ENCODE measurements around the gene ATP2B2. TPM values are rescaled to one million over a fixed set of nuclear protein-coding genes. Genes with fewer than 3 reads are reported as not detected.

The ATP2B2 gene
- total RNA-seq, 1 donor from 2014 or later, result 0.06 TPM

DNA sequence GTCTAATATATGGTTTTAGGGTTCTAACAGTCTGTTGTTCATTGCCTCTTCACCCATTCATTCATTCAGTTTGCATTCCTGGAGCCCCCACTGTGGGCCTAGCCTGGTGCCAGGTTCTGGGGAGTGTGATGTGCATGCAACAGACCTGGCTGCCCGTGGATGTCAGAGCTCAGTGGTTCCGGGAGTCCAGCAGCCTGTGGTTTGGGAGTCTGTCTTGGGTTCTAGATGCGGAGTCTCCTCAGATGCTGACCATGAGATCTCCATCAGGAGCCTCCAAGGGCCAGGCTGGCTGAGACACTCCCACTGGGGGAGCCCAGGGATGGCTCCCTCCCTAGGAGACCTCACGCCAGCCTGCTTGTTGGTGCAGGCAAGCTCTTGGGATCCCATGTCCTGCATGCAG, 92.3 kb downstream of the ATP2B2 start:
- intact Hi-C loops (cut with DNase I), result no loop called here
- TF ChIP-seq, protein P1, sequence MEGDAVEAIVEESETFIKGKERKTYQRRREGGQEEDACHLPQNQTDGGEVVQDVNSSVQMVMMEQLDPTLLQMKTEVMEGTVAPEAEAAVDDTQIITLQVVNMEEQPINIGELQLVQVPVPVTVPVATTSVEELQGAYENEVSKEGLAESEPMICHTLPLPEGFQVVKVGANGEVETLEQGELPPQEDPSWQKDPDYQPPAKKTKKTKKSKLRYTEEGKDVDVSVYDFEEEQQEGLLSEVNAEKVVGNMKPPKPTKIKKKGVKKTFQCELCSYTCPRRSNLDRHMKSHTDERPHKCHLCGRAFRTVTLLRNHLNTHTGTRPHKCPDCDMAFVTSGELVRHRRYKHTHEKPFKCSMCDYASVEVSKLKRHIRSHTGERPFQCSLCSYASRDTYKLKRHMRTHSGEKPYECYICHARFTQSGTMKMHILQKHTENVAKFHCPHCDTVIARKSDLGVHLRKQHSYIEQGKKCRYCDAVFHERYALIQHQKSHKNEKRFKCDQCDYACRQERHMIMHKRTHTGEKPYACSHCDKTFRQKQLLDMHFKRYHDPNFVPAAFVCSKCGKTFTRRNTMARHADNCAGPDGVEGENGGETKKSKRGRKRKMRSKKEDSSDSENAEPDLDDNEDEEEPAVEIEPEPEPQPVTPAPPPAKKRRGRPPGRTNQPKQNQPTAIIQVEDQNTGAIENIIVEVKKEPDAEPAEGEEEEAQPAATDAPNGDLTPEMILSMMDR (IDR thresholded peaks at IDR 0.05), result no peak
- ATAC-seq, result no peak
- no peak overlapping the region for H3K27ac ChIP-seq
- H3K9me3 ChIP-seq, result no peaks in the 10 kb centered on the region
- no peaks in the 10 kb centered on the region for H3K36me3 ChIP-seq
- peaks cover 6% of the 10 kb centered on the region for H3K27me3 ChIP-seq
- H3K4me3 ChIP-seq, result no peak overlapping the region
- H3K4me1 ChIP-seq, result no peaks in the 10 kb centered on the region
- peak; percentile 52 for DNase-seq

DNA sequence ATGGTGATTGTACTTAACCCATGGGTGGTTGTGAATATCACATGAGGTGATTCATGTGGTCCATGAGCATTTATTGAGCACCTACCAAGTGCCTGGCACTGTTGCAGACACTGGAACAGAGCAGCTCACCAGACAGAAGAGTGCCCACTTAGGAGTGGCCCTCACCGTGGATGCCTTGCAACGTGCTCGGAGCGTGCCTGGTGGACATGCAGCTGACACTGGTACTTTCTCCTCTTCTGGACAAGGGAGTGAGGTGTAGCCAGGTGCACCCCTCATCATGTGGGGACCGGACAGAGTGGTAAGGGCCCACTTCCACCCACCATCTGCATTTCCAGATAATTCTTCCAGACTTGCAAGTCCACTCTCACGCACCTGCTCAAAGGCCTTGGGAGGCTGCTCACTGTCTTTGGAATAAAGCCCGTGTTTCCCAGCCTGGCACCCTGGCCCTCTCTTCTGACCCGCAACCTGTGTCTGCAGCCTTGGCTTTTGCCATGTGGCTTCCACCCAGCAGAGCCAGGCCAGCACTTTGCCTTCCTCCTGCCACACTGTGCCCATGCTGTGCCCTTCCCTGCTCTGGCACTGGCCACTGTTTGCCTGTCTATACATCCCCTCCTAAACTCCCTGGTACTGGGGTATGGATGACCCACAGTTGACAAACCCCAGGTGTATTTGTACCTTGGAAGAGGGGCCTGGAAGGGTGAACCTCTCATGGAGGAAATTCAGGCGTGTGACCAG, 93.6 kb downstream of the ATP2B2 start:
- intact Hi-C loops (cut with DNase I), result no loop called here
- Histone ChIP-seq H3K27me3 (no peaks in the 10 kb centered on the region), H3K36me3 (no peaks in the 10 kb centered on the region), H3K4me3 (no peak overlapping the region), H3K4me1 (no peaks in the 10 kb centered on the region), H3K27ac (no peak overlapping the region), H3K9me3 (no peaks in the 10 kb centered on the region)
- TF ChIP-seq, protein P1 (IDR thresholded peaks at IDR 0.05), result no peak
- DNase-seq, result peak; percentile 61
- ATAC-seq, result no peak

DNA sequence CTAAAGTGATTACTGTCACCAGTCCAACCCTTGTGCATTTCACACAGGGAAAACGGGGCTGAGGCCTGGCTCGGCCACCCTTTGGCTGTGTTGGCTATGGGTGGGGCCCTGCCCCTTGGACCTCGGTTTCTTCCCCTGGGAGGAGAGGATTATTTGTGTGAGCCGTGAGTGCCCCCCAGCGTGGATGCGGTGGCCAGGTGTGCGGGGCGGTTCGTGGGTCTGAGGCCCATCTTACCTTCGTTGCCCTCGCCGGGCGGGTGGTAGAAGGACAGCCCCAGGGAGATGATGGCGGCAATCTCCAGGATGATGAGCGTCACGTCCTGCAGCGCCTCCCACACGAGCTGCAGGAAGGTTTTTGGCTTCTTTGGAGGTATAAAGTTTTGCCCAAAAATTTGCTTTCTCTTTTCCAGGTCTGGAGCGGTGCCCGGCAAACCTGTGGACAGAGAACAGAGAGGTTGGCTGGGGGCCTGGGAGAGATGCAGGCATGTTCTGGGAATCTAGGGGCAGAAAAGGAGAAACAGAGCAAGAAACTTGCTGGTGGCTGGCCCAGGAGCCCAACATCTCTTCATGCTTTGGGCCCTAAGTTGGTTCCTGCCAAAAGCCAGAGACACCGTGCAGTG, 94.9 kb downstream of the ATP2B2 start:
- Histone ChIP-seq H3K36me3 (no peaks in the 10 kb centered on the region), H3K27me3 (no peaks in the 10 kb centered on the region), H3K4me1 (no peaks in the 10 kb centered on the region), H3K4me3 (no peak overlapping the region), H3K27ac (no peak overlapping the region), H3K9me3 (no peaks in the 10 kb centered on the region)
- intact Hi-C loops (cut with DNase I), result no loop called here
- TF ChIP-seq, protein P1 (IDR thresholded peaks at IDR 0.05), result no peak
- ATAC-seq, result no peak
- peak; percentile 44 for DNase-seq

DNA sequence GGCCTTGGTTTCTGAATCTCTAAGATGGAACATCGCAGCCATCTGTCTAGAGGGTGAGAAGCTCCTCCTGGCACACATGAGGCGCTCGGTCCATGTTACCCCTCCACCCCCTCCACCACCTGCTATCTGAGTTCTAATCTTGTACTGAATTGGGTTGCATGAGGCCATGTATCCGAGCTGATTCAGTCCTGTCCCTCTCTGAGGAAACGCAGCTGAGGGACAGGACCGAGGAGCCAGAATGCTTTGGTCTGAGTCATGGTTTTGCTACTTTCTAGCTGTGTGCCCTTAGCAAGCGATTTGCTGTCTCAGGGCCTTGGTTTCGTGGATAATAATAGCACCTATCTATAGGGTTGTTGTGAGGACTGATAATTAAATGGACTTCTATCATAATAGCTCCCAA, 96.7 kb downstream of the ATP2B2 start:
- intact Hi-C loops (cut with DNase I), result no loop called here
- no peak for ATAC-seq
- H3K4me1 ChIP-seq, result no peaks in the 10 kb centered on the region

DNA sequence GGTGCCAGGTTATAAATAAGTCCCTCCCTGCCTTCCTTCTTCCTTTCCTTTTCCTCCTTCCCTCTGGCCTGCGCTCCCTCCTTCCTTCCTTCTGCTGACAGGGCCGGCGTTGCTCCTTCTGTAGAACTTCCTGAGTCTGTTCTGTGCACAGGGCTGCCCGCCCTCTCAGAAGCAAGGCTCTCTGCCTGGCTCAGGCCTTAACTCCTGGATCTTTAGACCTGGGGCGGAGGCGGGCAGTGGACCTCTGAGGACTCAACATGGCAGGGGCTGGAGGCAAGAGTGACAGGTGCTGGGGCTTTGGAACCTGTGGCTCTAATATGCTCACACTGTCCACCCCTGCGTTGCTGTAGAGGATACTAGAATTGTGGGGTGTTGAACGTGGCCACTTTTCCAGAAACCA, 98.0 kb downstream of the ATP2B2 start:
- H3K4me3 ChIP-seq, result no peak overlapping the region
- no peaks in the 10 kb centered on the region for H3K27me3 ChIP-seq
- H3K27ac ChIP-seq, result no peak overlapping the region
- DNase-seq, result no peak
- H3K4me1 ChIP-seq, result no peaks in the 10 kb centered on the region
- no peaks in the 10 kb centered on the region for H3K9me3 ChIP-seq
- TF ChIP-seq, protein P1 (IDR thresholded peaks at IDR 0.05), result no peak
- intact Hi-C loops (cut with DNase I), result no loop called here
- H3K36me3 ChIP-seq, result no peaks in the 10 kb centered on the region
- no peak for ATAC-seq

More for the DNA sequence above, 96.7 kb downstream of the ATP2B2 start:
- TF ChIP-seq, protein P1 (IDR thresholded peaks at IDR 0.05), result no peak
- Histone ChIP-seq H3K27ac (no peak overlapping the region), H3K36me3 (no peaks in the 10 kb centered on the region), H3K4me3 (no peak overlapping the region), H3K27me3 (no peaks in the 10 kb centered on the region), H3K9me3 (no peaks in the 10 kb centered on the region)
- DNase-seq, result no peak

Data from upper lobe of right lung (tissue), 1 donor.